GM12864 (cell line): ENCODE results near the gene G3BP2.

Experiments
- DNase-seq: peaks from one replicate; pipeline ENCODE4 v3.0.0-alpha.2; 2011; ENCODE audit warnings: low read depth
- H3K4me3 ChIP-seq: 2 replicates; pipeline ENCODE4 v1.5.1; 2011; ENCODE audit warnings: mild to moderate bottlenecking, low read depth, low read length, control low read depth
- TF ChIP-seq, protein P1 (sequence below): IDR thresholded peaks from 2 replicates; pipeline ENCODE4 v1.5.1; 2011; ENCODE audit warnings: low read depth, mild to moderate bottlenecking, moderate library complexity, low read length, control low read depth, inconsistent platforms; ENCODE audit errors: missing control alignments

Gene G3BP2

DNA sequence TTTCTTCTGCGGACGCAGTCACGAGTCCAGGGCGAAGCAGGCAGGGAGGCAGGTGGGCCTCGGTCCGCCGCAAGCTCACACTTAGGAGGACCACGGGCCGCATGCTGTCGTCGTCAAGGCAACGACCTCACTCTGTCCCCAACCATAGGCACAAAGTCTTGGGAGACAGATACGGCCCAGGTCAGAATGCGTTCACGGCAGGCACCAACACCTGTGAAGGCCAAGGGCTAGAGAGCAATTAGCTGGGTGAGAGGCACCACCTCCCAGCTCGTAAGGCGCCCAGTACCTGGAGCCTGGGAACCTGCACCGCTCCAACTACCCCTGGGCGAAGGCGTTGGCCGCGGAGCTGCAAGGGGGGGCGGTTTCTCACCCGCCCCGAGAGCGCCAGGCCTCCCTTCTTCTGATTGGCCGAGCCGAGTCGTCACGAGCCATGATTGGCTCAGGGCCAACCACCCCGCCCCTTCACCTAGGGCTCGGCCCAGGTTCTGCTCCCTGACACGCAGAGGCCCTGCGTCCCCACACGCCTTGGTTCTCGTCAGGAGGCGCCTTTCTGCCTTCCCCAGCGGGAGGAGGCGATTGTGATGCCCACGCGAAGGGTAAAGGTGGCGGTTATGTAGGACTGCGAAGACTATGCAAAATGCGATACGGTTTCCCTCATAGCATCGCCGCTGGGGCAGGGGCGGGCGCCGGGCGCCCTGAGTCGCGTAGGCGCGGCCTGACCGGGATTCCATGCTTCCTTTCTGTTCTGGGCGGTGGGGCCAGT lies 42.9 kb downstream of the G3BP2 start, which contains the start of gene CDKL2:
CDKL2 (minus strand) TSS at position 355 of the 763 bp plus-strand sequence. CDS start 4,540 bp downstream, outside the sequence.
- DNase-seq, result peak; percentile 72
- TF ChIP-seq, protein P1, sequence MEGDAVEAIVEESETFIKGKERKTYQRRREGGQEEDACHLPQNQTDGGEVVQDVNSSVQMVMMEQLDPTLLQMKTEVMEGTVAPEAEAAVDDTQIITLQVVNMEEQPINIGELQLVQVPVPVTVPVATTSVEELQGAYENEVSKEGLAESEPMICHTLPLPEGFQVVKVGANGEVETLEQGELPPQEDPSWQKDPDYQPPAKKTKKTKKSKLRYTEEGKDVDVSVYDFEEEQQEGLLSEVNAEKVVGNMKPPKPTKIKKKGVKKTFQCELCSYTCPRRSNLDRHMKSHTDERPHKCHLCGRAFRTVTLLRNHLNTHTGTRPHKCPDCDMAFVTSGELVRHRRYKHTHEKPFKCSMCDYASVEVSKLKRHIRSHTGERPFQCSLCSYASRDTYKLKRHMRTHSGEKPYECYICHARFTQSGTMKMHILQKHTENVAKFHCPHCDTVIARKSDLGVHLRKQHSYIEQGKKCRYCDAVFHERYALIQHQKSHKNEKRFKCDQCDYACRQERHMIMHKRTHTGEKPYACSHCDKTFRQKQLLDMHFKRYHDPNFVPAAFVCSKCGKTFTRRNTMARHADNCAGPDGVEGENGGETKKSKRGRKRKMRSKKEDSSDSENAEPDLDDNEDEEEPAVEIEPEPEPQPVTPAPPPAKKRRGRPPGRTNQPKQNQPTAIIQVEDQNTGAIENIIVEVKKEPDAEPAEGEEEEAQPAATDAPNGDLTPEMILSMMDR, result no peak
- peak within 1 kb of the TSS; percentile 62 for H3K4me3 ChIP-seq

DNA sequence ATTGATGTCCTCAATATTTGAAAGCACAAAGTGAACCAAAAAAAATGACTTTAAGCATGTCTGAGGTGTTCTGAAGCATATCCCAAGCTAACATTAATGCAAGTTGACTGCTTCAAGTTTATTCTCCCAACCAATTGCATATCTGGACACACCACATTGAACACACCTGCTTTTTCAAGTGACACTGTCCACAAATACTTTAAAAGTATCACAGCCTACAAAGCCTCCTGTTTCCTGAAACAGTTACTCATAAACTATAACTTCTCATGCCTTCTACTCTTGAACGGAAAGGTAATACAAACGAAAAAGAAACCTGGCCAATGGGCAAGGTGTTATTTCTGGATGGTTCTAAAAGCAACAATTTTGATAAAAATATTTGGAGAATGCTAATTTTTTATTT lies 44.0 kb downstream of the G3BP2 start:
- no peak overlapping the region for H3K4me3 ChIP-seq
- no peak for DNase-seq
- TF ChIP-seq, protein P1, result no peak

DNA sequence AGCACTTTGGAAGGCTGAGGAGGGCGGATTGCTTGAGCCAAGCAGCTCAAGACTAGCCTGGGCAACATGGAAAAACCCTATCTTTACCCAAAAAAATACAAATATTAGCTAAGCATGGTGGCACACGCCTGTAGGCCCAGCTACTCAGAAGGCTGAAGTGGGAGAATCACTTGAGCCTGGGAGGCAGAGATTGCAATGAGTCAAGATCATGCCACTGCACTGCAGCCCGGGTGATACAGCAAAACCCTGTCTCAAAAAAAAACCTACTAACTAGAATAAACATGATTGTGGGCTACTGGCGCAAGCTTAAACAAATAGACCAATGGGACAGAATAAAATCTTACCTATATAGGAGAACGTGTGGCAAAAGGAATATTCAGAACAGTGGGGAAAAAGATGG lies 50.2 kb downstream of the G3BP2 start:
- H3K4me3 ChIP-seq, result no peak overlapping the region
- no peak for DNase-seq
- TF ChIP-seq, protein P1, result no peak

DNA sequence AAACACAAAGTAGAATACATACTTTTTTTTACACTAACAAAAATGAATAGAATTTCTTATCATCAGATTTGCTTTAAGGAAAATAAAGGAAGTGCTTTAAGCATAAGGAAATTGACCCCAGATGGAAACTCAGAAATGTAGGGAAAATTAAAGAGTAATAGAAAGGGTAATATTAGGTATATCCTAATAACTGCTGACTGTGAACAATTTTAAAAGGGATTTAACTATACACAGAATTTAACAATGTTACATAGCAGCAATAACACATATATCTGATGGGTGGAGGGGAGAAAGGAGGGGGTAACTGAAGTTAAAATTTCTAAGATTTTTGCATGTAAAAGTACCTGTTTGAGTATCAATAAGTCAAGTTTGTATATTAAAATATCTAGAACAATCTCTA lies 51.5 kb downstream of the G3BP2 start:
- no peak for DNase-seq
- TF ChIP-seq, protein P1, result no peak
- H3K4me3 ChIP-seq, result no peak overlapping the region

DNA sequence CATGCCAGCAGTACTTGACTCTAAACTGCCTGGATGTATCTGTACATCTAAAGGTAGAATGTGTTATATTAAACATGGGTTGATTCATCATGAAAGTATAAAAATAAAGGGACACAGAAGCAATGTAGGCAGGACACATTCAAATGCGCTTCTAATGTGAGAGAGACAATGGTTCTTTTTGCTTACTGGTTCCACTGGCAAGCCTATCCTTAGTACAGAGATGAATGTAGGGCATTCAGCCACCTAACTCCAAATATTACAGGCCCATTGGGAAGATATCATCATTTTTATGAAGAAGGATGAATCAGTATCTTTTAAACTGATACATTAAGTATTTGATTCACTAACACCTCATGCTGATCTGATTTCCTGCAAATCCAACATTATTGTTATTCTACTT lies 60.9 kb downstream of the G3BP2 start:
- DNase-seq, result no peak
- no peak overlapping the region for H3K4me3 ChIP-seq
- TF ChIP-seq, protein P1, result no peak

DNA sequence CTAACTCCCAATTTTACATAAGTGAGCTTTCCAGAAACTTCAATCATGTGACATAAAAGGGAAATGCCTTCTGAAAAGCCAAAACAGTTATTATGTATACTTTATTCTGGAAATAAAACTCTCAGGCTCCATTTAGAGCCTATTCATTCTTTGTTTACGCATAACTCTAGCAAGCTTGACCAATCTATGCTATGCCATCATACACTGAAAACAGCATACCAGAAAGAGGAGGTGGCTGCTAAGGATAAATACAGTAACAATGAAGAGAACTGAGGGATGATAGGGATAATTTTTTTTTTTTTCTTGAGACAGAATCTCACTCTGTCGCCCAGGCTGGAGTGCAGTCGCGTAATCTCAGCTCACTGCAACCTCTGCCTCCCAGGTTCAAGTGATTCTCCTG lies 67.3 kb downstream of the G3BP2 start:
- no peak overlapping the region for H3K4me3 ChIP-seq
- TF ChIP-seq, protein P1, result no peak
- no peak for DNase-seq

DNA sequence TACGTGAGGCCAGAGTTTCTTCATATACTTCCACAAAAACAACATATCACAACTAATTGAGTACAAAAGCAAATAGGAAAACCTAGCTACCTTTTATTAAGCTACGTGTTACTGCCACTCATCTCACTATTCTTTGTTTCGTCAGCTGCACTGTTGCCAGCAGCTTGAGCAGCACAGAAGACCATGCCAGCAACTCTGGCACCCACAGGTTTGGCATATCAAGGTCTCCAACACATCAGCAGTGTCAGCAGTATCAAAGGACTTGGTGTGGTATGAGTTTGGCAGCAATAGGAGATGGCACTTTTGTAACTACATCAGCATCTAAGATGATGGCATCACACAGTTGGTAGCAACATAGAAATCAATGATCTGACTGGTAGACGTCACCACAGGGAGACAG lies 73.6 kb downstream of the G3BP2 start:
- TF ChIP-seq, protein P1, result no peak
- DNase-seq, result no peak
- no peak overlapping the region for H3K4me3 ChIP-seq
